Measurements from ENCODE around the gene ZEB1.

ZEB1 gene

DNA sequence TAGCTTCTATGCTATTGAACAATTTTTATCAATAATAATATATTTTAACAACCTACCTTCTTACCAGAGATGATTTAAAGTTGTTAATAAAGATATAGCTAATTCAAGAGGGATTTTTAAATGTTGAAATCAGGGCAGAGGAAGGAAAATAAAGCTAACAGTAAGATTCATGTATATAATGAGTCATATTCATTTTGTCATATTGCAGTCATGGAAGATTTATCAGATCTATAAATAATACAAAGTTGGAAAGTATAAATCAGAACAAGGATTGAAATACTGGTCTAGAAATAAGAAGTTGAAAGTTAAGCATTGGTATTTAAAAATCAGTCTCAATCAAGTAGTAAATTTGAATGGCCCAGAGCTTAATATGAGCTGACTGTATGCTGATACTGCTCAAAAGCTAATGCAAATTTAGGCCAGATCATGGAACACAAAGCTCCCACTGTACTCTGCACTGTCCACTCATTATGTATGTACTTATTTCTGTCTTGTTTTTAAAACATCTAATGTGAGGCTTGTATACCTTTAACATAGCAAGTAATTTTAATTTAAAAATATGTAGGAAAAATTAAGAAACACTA, 196.9 kb downstream of the ZEB1 start:
- TF ChIP-seq, protein P1, sequence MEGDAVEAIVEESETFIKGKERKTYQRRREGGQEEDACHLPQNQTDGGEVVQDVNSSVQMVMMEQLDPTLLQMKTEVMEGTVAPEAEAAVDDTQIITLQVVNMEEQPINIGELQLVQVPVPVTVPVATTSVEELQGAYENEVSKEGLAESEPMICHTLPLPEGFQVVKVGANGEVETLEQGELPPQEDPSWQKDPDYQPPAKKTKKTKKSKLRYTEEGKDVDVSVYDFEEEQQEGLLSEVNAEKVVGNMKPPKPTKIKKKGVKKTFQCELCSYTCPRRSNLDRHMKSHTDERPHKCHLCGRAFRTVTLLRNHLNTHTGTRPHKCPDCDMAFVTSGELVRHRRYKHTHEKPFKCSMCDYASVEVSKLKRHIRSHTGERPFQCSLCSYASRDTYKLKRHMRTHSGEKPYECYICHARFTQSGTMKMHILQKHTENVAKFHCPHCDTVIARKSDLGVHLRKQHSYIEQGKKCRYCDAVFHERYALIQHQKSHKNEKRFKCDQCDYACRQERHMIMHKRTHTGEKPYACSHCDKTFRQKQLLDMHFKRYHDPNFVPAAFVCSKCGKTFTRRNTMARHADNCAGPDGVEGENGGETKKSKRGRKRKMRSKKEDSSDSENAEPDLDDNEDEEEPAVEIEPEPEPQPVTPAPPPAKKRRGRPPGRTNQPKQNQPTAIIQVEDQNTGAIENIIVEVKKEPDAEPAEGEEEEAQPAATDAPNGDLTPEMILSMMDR (IDR thresholded peaks at IDR 0.05; ENCODE audit: low read depth, low read length, missing control alignments) = no peak
- DNase-seq (ENCODE audit: extremely low read depth, low read depth) = no peak
- H3K4me3 ChIP-seq (replicated peaks; ENCODE audit: low read depth, low read length) = no peak overlapping the region

DNA sequence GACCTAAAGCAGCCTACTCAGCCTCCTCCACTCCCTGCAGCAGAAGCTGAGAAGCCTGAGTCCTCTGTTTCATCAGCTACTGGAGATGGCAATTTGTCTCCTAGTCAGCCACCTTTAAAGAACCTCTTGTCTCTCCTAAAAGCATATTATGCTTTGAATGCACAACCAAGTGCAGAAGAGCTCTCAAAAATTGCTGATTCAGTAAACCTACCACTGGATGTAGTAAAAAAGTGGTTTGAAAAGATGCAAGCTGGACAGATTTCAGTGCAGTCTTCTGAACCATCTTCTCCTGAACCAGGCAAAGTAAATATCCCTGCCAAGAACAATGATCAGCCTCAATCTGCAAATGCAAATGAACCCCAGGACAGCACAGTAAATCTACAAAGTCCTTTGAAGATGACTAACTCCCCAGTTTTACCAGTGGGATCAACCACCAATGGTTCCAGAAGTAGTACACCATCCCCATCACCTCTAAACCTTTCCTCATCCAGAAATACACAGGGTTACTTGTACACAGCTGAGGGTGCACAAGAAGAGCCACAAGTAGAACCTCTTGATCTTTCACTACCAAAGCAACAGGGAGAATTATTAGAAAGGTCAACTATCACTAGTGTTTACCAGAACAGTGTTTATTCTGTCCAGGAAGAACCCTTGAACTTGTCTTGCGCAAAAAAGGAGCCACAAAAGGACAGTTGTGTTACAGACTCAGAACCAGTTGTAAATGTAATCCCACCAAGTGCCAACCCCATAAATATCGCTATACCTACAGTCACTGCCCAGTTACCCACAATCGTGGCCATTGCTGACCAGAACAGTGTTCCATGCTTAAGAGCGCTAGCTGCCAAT, 202.2 kb downstream of the ZEB1 start:
- TF ChIP-seq, protein P1 (IDR thresholded peaks at IDR 0.05; ENCODE audit: low read depth, low read length, missing control alignments) = no peak
- DNase-seq (ENCODE audit: extremely low read depth, low read depth) = no peak
- no peak overlapping the region for H3K4me3 ChIP-seq (replicated peaks; ENCODE audit: low read depth, low read length)

DNA sequence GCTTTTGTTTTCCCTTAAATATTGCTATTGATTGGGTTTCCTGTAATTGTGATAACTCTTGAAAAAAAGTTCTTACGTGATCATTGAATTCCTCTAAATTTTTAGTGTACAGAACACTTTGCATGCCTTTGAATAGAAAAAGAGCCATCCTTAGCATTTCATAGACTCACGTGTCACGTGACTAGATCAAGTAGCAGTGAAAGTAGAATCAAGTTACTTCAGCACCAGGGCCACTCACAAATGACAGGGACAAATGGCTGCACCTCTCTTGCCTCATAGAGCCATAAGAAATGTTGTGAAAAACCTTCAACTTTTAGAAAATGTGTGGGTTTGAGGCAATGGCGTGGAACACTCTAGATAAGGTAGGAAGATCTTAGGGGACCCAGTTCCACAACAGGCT, 203.8 kb downstream of the ZEB1 start:
- TF ChIP-seq, protein P1 (IDR thresholded peaks at IDR 0.05; ENCODE audit: low read depth, low read length, missing control alignments) = no peak
- no peak overlapping the region for H3K4me3 ChIP-seq (replicated peaks; ENCODE audit: low read depth, low read length)

DNA sequence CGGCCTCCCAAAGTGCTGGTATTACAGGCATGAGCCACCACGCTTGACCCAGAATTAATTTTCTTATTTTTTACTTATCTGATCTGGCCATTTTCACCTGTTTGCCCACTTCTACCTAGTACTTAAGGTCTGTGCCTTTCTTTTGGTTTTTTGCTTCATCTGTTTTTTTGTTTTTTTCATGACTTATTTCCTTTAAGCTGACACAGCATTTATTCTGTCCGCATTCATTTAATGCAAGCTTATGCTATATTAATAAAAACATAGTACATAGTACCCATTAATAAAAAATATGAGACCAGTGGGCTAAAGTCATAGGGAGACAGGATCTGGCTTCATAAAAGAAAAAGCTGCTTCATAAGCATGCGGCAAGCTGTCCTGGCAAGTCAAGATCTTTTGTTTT, 205.4 kb downstream of the ZEB1 start:
- no peak overlapping the region for H3K4me3 ChIP-seq (replicated peaks; ENCODE audit: low read depth, low read length)
- TF ChIP-seq, protein P1 (IDR thresholded peaks at IDR 0.05; ENCODE audit: low read depth, low read length, missing control alignments) = no peak
- no peak for DNase-seq (ENCODE audit: extremely low read depth, low read depth)

More for the DNA sequence above, 203.8 kb downstream of the ZEB1 start:
- DNase-seq (ENCODE audit: extremely low read depth, low read depth) = no peak

DNA sequence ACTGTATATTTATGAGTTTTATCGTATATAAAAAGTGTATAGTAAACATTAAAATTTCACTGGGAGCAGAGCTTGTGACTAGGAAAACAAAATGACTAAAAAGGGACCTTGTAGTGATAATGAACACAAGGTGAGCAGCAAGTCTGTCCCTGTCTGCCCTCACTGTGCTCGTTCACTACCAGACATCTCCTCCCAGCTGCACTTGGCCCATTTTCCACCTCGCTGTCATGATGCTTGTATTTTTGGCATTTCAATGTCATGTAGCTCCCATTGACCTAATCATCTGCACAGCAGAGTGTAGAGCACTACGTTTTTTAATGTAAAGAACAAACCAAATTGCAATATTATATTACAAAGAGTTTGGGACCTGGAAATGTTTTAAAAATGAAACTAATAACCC, 207.2 kb downstream of the ZEB1 start:
- no peak for DNase-seq (ENCODE audit: extremely low read depth, low read depth)
- TF ChIP-seq, protein P1 (IDR thresholded peaks at IDR 0.05; ENCODE audit: low read depth, low read length, missing control alignments) = no peak
- no peak overlapping the region for H3K4me3 ChIP-seq (replicated peaks; ENCODE audit: low read depth, low read length)

DNA sequence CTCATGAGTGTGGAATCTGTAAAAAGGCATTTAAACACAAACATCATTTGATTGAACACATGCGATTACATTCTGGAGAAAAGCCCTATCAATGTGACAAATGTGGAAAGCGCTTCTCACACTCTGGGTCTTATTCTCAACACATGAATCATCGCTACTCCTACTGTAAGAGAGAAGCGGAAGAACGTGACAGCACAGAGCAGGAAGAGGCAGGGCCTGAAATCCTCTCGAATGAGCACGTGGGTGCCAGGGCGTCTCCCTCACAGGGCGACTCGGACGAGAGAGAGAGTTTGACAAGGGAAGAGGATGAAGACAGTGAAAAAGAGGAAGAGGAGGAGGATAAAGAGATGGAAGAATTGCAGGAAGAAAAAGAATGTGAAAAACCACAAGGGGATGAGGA, 207.7 kb downstream of the ZEB1 start:
- no peak for DNase-seq (ENCODE audit: extremely low read depth, low read depth)
- H3K4me3 ChIP-seq (replicated peaks; ENCODE audit: low read depth, low read length) = no peak overlapping the region
- TF ChIP-seq, protein P1 (IDR thresholded peaks at IDR 0.05; ENCODE audit: low read depth, low read length, missing control alignments) = no peak

Measured in HFF-Myc (cell line).